ENCODE data around the gene PARD3. TPM values are rescaled to one million over a fixed set of nuclear protein-coding genes. Genes with fewer than 3 reads are reported as not detected.

Gene PARD3
- total RNA-seq, 1 experiment from 2014 or later = 46.3 TPM

GRCh38 chr10:34160595-34160994, 654.5 kb downstream of the PARD3 start:
- no TSS peak for BruUV-seq (replicated peaks)
- RAD21 ChIA-PET (ENCODE audit: low non-redundant PET in 1 of 2, low total read pairs in 2 of 2, uncharacterized antibody in 2 of 2, unreplicated experiment in 2 of 2) = no interaction called here

More at GRCh38 chr10:34160595-34160994, 654.5 kb downstream of the PARD3 start:
- no peaks in the 10 kb centered on the region for H3K9me3 ChIP-seq (ENCODE audit: control insufficient read depth in 1 of 2, insufficient read depth in 1 of 2, low read depth in 1 of 2, low read length in 2 of 2)
- H3K4me3 ChIP-seq (replicated peaks in 1 of 2; ENCODE audit: low read depth in 1 of 2, low read length in 2 of 2) = no peak overlapping the region
- TF ChIP-seq REST (IDR thresholded peaks at IDR 0.05; ENCODE audit: low read depth) (no peak), TCF7L2 (IDR thresholded peaks at IDR 0.05; ENCODE audit: borderline replicate concordance, extremely low read depth, insufficient read depth, insufficient read length) (no peak), POLR2A (IDR thresholded peaks at IDR 0.05; ENCODE audit: borderline replicate concordance, extremely low read depth, insufficient read depth, insufficient read length) (no peak), FOSL1 (IDR thresholded peaks at IDR 0.05; ENCODE audit: low read depth) (no peak), CBX3 (IDR thresholded peaks at IDR 0.05; ENCODE audit: low read depth) (no peak), POLR2AphosphoS5 (IDR thresholded peaks at IDR 0.05; ENCODE audit: low read depth, low read length) (no peak), CEBPB (IDR thresholded peaks at IDR 0.05; ENCODE audit: low read depth) (no peak), ZFX (IDR thresholded peaks at IDR 0.05) (no peak)
- TF ChIP-seq, protein P1, sequence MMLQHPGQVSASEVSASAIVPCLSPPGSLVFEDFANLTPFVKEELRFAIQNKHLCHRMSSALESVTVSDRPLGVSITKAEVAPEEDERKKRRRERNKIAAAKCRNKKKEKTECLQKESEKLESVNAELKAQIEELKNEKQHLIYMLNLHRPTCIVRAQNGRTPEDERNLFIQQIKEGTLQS (IDR thresholded peaks at IDR 0.05) = no peak
- DNase-seq (ENCODE audit: low read depth, low spot score) = no peak
- POLR2A ChIA-PET = no interaction called here
- H2AFZ ChIP-seq (ENCODE audit: low read depth, low read length, poor library complexity, severe bottlenecking) = no peak overlapping the region
- H3K9ac ChIP-seq (ENCODE audit: low read length) = no peak overlapping the region
- no peak overlapping the region for H3K27ac ChIP-seq (ENCODE audit: low read depth, low read length)
- no peaks in the 10 kb centered on the region for H3K79me2 ChIP-seq (ENCODE audit: insufficient read depth, low read length)
- no peaks in the 10 kb centered on the region for H4K20me1 ChIP-seq (ENCODE audit: insufficient read depth)
- ATAC-seq = no peak
- no peaks in the 10 kb centered on the region for H3K27me3 ChIP-seq (ENCODE audit: insufficient read depth, low read length)
- H3K4me2 ChIP-seq (ENCODE audit: low read length) = no peak overlapping the region
- H3K9me2 ChIP-seq (ENCODE audit: insufficient read depth) = no peaks in the 10 kb centered on the region
- CTCF ChIA-PET = no interaction called here
- H3K4me1 ChIP-seq (ENCODE audit: control insufficient read depth in 1 of 2, insufficient read depth in 2 of 2, low read length in 2 of 2) = no peaks in the 10 kb centered on the region
- H3K36me3 ChIP-seq (ENCODE audit: control insufficient read depth in 1 of 2, insufficient read depth in 2 of 2, low read length in 2 of 2) = no peaks in the 10 kb centered on the region
- intact Hi-C loops (cut with micrococcal nuclease) = no loop called here

All from HCT116 (cell line).